Suprapubic skin (tissue), 4 donors: ENCODE data around the gene CYP2C9. TPM values are rescaled to one million over a fixed set of nuclear protein-coding genes. Genes with fewer than 3 reads are reported as not detected.

Source experiments
- DNase-seq, 2 donors: peaks; one replicate each; pipeline ENCODE4 v3.0.0-alpha.2; 2019; ENCODE audit warnings: low spot score in 2 of 2
- H3K27ac ChIP-seq: fragments of 200-600 bp; sonication (generic); one replicate; pipeline ENCODE4 v1.5.1; 2019
- H3K27me3 ChIP-seq: fragments of 200-600 bp; sonication (generic); one replicate; pipeline ENCODE4 v1.5.1; 2019
- H3K36me3 ChIP-seq: fragments of 200-600 bp; sonication (generic); one replicate; pipeline ENCODE4 v1.5.1; 2019
- H3K4me1 ChIP-seq: fragments of 200-600 bp; sonication (generic); one replicate; pipeline ENCODE4 v1.5.1; 2019
- H3K4me3 ChIP-seq: fragments of 200-600 bp; sonication (generic); one replicate; pipeline ENCODE4 v1.5.1; 2019; ENCODE audit warnings: mild to moderate bottlenecking
- H3K9me3 ChIP-seq: fragments of 200-600 bp; sonication (generic); one replicate; pipeline ENCODE4 v1.5.1; 2019
- CTCF ChIP-seq, 2 donors: fragments of 200-600 bp in 1 of 2; fragments of 450-650 bp in 1 of 2; sonication (generic) in 1 of 2; IDR thresholded peaks; one replicate each; pipeline ENCODE4 v1.5.1; 2016 to 2019; ENCODE audit warnings: antibody characterized with exemption in 2 of 2, mild to moderate bottlenecking in 1 of 2, moderate library complexity in 1 of 2
- EP300 ChIP-seq: sonication (generic); formaldehyde crosslinking; IDR thresholded peaks from one replicate; pipeline ENCODE4 v1.6.1; 2017; ENCODE audit warnings: antibody characterized with exemption
- POLR2A ChIP-seq, 2 donors: fragments of 450-650 bp; IDR thresholded peaks; one replicate each; pipeline ENCODE4 v1.6.1; 2017; ENCODE audit warnings: antibody characterized with exemption in 2 of 2, mild to moderate bottlenecking in 2 of 2, moderate library complexity in 2 of 2
- POLR2AphosphoS5 ChIP-seq, 3 donors: sonication (generic); formaldehyde crosslinking; IDR thresholded peaks; one replicate each; pipeline ENCODE4 v1.6.1; 2017; ENCODE audit warnings: antibody characterized with exemption in 3 of 3
- WGBS: methylation state at CpG from one replicate; pipeline ENCODE4 v1.1.5; 2018; 5-methylcytosine and 5-hydroxymethylcytosine counted together
- total RNA-seq, 4 donors: library from RNA; depleted of rRNA; stranded (reverse); fragments of >200 nt; gene quantifications; one replicate each; pipeline ENCODE4 v1.1.0, GENCODE V29; 2016

The CYP2C9 gene
- total RNA-seq, 4 donors from 2014 or later = 1.5 to 7.2 (median 2.5) TPM

- H3K36me3 ChIP-seq = no peaks in the 10 kb centered on the region
- peaks cover 4% of the 10 kb centered on the region for H3K9me3 ChIP-seq
- H3K27me3 ChIP-seq = no peaks in the 10 kb centered on the region
- H3K4me3 ChIP-seq = no peak overlapping the region
- TF ChIP-seq CTCF (IDR thresholded peaks at IDR 0.05) = no peak
- no peak for TF ChIP-seq POLR2A (IDR thresholded peaks at IDR 0.05)
- TF ChIP-seq POLR2AphosphoS5 (IDR thresholded peaks at IDR 0.05) = no peak
- no peak for TF ChIP-seq EP300
- no peak for DNase-seq
- WGBS = 100% methylated on average over 1 of the region's 1 CpG
- no peaks in the 10 kb centered on the region for H3K4me1 ChIP-seq
- H3K27ac ChIP-seq = no peak overlapping the region
Observed at GRCh38 chr10:94991243-94991888, 52.9 kb downstream of the CYP2C9 start.

GRCh38 chr10:94992811-94993210, 54.4 kb downstream of the CYP2C9 start:
- Histone ChIP-seq H3K27me3 (no peaks in the 10 kb centered on the region), H3K4me1 (no peaks in the 10 kb centered on the region), H3K36me3 (no peaks in the 10 kb centered on the region), H3K27ac (no peak overlapping the region), H3K9me3 (peaks cover 4% of the 10 kb centered on the region), H3K4me3 (no peak overlapping the region)
- no peak for TF ChIP-seq POLR2A (IDR thresholded peaks at IDR 0.05)
- TF ChIP-seq CTCF (IDR thresholded peaks at IDR 0.05) = no peak
- TF ChIP-seq EP300 = no peak
- no peak for TF ChIP-seq POLR2AphosphoS5 (IDR thresholded peaks at IDR 0.05)
- DNase-seq = no peak
- WGBS = 79% methylated on average over 4 of the region's 4 CpGs

GRCh38 chr10:94997741-94998174, 59.3 kb downstream of the CYP2C9 start:
- H3K4me1 ChIP-seq = no peaks in the 10 kb centered on the region
- TF ChIP-seq EP300 (no peak), CTCF (IDR thresholded peaks at IDR 0.05) (no peak), POLR2A (IDR thresholded peaks at IDR 0.05) (no peak), POLR2AphosphoS5 (IDR thresholded peaks at IDR 0.05) (no peak)
- no peaks in the 10 kb centered on the region for H3K27me3 ChIP-seq
- H3K27ac ChIP-seq = no peak overlapping the region
- H3K4me3 ChIP-seq = no peak overlapping the region
- H3K36me3 ChIP-seq = no peaks in the 10 kb centered on the region
- no peaks in the 10 kb centered on the region for H3K9me3 ChIP-seq
- no peak for DNase-seq
- WGBS = 56% methylated on average over 6 of the region's 6 CpGs

- Histone ChIP-seq H3K27ac (no peak overlapping the region), H3K9me3 (no peaks in the 10 kb centered on the region), H3K27me3 (no peaks in the 10 kb centered on the region), H3K4me1 (no peaks in the 10 kb centered on the region), H3K4me3 (no peak overlapping the region), H3K36me3 (no peaks in the 10 kb centered on the region)
- no peak for TF ChIP-seq CTCF (IDR thresholded peaks at IDR 0.05)
- TF ChIP-seq EP300 = no peak
- TF ChIP-seq POLR2AphosphoS5 (IDR thresholded peaks at IDR 0.05) = no peak
- TF ChIP-seq POLR2A (IDR thresholded peaks at IDR 0.05) = no peak
- WGBS = 93% methylated on average over 2 of the region's 2 CpGs
- no peak for DNase-seq
Observed at GRCh38 chr10:95026461-95026860, 88.0 kb downstream of the CYP2C9 start.

- no peak overlapping the region for H3K27ac ChIP-seq
- no peaks in the 10 kb centered on the region for H3K4me1 ChIP-seq
- H3K4me3 ChIP-seq = no peak overlapping the region
- H3K9me3 ChIP-seq = no peaks in the 10 kb centered on the region
- TF ChIP-seq CTCF (IDR thresholded peaks at IDR 0.05) (no peak), POLR2AphosphoS5 (IDR thresholded peaks at IDR 0.05) (no peak), POLR2A (IDR thresholded peaks at IDR 0.05) (no peak), EP300 (no peak)
- H3K36me3 ChIP-seq = no peaks in the 10 kb centered on the region
- no peaks in the 10 kb centered on the region for H3K27me3 ChIP-seq
- no peak for DNase-seq
Observed at GRCh38 chr10:95031656-95032055, 93.2 kb downstream of the CYP2C9 start.
